Activated gamma-delta T cell treated with Interleukin-2 at 50 U/mL for 16 hours (primary cell): Measurements from ENCODE around the gene GAPVD1.
"Not testable (repeated sequence)": the region's sequence is repeated elsewhere in the genome, so short reads cannot be mapped to it uniquely, and the experiment has no call there.

ENCODE experiments used
- DNase-seq: peaks from one replicate; pipeline ENCODE4 v3.0.0-alpha.2; 2020

GAPVD1 gene

GRCh38 chr9:125312411-125312810 is 50.8 kb downstream of the GAPVD1 start:
- no peak for DNase-seq

DNA sequence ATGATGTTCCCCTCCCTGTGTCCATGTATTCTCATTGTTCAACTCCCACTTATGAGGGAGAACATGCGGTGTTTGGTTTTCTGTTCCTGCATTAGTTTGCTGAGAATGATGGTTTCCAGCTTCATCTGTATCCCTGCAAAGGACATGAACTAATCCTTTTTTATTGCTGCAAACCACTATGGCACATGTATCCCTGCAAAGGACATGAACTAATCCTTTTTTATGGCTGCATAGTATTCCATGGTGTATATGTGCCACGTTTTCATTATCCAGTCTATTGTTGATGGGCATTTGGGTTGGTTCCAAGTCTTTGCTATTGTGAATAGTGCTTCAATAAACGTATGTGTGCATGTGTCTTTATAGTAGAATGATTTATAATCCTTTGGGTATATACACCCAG is 54.7 kb downstream of the GAPVD1 start:
- DNase-seq, result not testable (repeated sequence)

DNA sequence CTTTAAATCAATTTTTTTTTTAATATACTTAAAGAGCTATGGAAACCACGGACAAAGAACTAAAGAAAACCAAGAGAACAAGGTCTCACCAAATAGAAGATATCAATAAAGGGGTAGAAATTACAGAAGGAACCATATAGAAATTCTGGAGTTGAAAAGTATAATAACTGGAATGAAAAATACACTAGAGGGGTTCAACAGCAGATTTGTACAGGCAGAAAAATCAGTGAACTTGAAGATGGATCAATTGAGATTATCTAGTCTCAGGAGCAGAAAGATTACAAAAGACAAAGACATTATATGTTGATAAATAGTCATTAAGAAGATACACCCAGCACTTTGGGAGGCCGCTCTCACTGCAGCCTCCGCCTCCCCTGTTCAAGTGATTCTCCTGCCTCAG is 56.1 kb downstream of the GAPVD1 start:
- DNase-seq, result no peak

DNA sequence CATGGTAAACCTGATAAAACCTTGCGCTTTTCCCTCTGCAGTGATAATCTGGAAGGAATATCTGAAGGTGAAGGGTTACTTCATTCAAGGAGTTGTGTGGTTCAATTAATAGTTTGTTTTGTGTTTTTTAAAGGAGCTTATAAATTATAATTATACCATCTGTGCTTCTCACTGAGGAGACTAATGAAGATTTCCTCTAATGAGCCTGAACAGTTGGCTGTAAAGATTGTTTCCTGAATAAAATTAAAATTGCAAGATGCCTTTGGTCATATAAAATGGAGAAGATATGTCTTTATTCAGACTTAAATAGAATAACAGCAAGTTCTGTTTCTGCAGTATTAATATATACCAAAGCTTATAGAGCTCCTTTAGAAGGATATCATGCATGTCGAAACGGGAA is 59.9 kb downstream of the GAPVD1 start:
- DNase-seq, result no peak

GRCh38 chr9:125323615-125324014 is 62.0 kb downstream of the GAPVD1 start:
- no peak for DNase-seq

GRCh38 chr9:125325826-125326225 is 64.2 kb downstream of the GAPVD1 start:
- DNase-seq, result no peak

GRCh38 chr9:125329978-125330377 is 68.4 kb downstream of the GAPVD1 start:
- DNase-seq, result no peak

- DNase-seq, result no peak
These were observed 69.0 kb downstream of the GAPVD1 start for GRCh38 chr9:125330587-125330986.

DNA sequence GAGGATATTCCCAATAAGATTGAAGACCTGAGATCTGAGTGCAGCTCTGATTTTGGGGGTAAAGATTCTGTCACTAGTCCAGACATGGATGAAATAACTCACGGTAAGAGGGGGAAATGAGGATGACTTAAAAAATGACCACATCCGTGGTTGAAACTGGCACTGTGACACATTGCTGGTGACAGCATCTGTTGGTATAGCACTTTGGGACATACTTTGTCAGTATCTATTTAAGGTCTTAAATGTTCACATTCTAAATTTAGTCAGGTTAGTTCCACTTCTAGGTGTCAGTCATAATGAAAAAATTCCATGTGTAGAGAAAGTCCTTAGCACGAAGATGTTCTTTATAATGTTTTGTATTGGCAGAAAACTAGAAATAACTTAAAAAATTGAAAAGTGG is 70.9 kb downstream of the GAPVD1 start:
- DNase-seq, result no peak

DNA sequence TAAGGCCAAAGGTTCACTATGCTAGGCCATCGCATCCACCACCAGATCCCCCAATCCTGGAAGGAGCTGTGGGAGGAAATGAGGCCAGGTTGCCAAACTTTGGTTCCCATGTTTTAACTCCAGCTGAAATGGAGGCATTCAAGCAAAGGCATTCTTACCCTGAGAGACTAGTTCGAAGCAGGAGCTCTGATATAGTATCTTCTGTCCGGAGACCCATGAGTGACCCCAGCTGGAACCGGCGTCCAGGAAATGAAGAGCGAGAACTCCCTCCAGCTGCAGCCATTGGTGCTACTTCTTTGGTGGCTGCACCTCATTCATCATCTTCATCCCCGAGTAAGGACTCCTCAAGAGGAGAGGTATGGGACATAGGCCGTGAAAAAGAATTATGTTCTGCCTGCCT is 75.6 kb downstream of the GAPVD1 start:
- DNase-seq, result no peak

GRCh38 chr9:125338929-125339328 is 77.3 kb downstream of the GAPVD1 start:
- DNase-seq, result no peak

- no peak for DNase-seq
These were observed 79.9 kb downstream of the GAPVD1 start for GRCh38 chr9:125341566-125341965.

DNA sequence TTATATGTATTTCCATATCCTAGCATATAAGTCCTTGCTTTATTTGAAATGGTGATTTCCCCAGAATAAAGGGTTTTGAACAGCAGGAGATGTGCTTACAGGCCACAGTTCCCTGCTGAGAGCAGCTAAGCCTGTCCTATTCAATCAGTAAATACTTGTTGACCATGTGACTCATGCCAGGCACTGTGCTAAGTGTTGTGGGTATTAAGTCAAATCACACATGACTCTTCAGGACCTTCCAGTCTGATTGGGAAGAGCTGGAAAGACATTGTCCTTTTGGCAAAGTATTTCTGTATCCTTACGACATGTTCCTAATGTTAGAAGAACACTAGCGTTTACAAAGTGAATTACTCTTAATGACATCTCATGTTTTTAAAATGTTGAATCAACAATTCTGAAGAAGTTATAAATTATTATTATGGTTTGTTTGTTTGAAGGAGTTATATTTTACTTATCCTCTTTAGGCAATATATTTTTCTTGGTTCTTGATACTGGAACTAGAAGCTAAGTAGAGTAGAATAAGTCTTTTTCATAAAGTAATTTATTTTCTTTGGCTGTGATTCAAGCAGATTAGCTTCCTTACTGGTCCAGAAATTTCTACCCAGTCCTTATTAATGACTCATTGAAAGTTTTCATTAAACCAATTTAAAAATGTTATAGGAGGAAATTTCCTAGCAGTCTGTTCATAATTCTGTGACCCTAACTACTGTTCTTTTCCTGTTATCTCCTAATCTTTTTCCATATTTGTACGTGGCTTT is 82.1 kb downstream of the GAPVD1 start:
- no peak for DNase-seq

DNA sequence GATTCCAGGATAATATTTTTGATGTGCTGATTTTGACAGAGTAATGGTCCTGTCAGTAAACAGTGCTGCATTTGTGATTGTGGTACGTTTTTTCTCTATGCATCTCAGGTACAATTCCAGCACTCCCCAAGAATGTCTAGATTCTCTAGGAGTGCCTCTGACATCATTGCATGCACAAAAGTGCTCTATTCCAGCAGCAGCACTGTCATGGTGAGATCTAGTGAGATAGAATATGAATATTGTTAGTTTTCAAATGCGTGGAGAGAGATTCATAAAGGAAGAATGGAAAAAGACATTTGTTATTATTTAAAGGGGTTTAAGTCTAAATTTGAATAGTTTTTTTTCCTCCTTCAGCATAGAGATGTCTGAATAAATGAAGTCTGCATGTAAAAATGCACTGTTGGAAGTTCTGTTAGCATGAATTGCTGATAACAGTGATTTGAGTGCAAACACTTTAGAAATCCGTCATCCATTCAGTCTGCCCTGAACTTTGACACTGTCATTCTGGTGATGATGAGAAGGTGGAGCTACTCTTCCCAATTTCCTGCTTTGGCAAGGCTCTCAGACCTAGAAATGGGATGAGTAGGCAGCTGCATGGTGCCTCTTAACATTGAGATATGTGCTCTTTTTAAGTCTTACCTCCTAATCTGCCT is 84.6 kb downstream of the GAPVD1 start:
- DNase-seq, result no peak

DNA sequence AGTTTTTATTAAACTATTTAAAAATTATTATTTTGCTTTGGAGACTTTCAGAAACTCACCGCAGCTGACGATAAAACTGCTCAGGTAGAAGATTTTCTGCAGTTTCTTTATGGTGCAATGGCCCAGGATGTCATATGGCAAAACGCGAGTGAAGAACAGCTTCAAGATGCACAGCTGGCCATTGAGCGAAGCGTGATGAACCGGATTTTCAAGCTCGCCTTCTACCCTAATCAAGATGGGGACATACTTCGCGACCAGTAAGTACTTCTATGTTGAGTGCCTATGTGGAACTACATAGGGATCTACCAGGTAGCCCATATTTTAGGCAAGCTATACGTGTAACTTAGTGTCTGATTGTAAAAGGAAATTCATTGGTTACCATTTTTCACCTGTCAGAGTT is 94.0 kb downstream of the GAPVD1 start:
- DNase-seq, result no peak

- DNase-seq, result no peak
These were observed 94.4 kb downstream of the GAPVD1 start for GRCh38 chr9:125356032-125356431.

- no peak for DNase-seq
These were observed 97.4 kb downstream of the GAPVD1 start for GRCh38 chr9:125359011-125359410.

DNA sequence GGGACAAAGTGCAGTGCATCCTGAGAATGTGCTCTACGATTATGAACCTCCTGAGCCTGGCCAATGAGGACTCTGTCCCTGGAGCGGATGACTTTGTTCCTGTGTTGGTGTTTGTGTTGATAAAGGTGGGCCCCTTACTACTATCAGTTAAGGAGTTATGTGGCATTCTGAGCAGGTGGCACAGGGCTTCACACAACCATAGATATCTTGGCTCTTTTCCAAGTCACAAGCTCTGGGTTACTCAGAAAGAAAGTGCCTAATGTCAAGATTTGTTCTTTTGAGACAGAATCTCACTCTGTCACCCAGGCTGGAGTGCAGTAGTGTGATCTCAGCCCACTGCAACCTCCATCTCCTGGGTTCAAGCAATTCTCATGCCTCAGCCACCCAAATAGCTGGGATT is 99.0 kb downstream of the GAPVD1 start:
- DNase-seq, result no peak

DNA sequence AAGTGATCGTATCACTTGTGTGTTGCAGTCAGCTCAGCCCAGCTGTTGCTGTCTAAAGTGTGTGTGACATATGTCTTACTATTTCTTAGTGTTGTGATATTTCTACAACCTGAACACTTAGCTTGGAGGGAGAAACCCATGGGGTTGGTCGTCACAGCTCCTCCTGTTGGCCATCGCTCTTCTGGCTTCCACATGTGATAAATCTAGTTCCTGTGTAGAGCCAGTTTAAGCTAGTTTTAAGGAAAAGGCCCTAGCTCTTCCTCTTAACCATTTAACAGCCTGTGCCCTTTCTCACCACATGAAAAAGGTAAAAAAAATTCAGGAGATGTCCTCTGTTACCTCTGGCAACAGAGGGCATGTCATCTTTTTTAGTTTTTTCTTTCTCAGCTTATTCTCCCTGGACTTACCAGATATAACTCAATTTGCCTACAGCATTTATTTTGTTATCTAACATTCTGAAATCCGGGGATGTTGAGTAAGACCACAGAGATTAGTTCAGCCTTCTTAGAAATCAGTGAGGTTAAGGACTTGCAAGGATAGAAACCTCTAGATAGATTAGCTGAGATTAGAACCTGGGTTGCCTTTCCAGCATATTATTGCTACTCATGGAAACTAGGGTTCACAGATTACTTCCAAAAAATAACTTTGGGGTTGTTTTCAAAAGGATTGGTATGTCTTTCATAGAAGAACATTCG is 100.4 kb downstream of the GAPVD1 start:
- no peak for DNase-seq

DNA sequence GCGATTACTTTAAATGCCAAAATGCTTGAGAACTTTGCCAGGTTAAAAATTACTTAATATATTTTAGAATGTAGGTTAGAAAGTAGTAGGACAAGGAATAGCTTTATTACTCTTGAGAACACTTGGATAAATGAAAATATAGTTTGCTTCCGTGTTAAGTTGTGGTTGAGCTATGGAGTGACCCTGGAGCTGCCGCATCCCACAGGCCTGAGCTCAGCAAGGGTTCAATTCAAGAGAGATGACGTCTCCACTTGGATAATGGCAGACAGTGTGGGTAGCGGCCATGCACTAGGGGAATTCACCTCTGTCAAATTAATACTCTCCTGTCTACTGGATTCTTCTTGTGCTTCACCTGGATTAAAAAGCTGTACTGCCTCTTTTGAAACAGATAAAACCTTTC is 105.0 kb downstream of the GAPVD1 start:
- no peak for DNase-seq

DNA sequence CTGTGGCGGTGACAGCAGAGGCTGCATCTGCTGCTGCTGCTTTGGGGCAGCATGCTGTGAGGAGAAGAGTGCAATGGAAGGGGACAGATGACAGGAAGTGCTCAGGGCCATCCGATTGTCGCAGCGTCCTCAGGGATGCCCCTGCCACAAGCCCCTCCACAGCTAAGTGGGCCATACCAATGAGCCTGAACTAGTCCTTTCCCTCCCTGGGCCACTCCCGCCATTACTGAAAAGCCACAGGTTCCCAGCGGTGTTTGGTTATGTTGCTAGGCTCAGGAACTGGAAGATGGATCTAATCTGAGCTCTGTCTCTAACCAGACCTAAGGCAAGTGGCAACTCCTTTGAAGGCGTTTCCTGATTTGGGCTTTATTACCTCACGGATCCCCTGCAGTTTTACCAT is 109.2 kb downstream of the GAPVD1 start:
- no peak for DNase-seq

DNA sequence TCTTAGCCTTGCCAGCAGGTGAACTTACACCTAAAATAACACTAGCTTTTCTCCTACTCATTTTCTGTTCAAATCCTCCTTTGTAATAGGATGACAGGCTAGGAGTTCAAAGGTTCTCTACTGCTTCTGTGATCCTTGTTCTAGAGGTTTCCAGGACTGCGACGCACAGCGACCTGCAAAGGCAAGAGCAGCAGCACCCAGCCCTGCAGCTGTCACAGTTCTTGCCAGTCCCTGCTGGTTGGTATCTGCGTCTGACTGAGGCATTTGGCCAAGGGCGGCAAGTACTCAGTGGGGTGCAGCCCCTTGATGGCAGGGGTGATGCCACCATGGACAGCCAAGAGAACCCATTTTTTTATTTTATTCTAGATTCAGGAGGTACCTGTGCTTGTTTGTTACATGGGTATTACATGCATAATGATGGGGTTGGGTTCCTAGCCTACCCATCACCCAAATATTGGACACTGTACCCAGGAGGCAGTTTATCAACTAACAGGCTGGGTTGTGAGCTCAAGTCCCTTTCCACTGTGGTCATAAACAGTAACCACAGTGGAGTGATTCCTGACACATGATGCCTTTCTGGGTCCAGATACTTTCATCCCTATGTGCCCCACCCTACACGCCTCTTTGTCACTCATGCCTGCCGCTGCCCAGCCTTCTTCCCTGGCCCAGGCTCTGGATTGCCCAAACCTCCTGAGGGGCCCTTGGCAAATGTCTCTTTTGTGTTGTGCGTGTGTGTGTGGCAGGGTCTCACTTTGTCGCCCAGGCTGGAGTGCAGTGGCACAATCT is 111.0 kb downstream of the GAPVD1 start:
- DNase-seq, result no peak
